ENCODE results near the gene ADAT3. TPM values are rescaled to one million over a fixed set of nuclear protein-coding genes. Genes with fewer than 3 reads are reported as not detected.

The ADAT3 gene
- total RNA-seq, 1 donor from 2014 or later = 5.7 TPM

DNA sequence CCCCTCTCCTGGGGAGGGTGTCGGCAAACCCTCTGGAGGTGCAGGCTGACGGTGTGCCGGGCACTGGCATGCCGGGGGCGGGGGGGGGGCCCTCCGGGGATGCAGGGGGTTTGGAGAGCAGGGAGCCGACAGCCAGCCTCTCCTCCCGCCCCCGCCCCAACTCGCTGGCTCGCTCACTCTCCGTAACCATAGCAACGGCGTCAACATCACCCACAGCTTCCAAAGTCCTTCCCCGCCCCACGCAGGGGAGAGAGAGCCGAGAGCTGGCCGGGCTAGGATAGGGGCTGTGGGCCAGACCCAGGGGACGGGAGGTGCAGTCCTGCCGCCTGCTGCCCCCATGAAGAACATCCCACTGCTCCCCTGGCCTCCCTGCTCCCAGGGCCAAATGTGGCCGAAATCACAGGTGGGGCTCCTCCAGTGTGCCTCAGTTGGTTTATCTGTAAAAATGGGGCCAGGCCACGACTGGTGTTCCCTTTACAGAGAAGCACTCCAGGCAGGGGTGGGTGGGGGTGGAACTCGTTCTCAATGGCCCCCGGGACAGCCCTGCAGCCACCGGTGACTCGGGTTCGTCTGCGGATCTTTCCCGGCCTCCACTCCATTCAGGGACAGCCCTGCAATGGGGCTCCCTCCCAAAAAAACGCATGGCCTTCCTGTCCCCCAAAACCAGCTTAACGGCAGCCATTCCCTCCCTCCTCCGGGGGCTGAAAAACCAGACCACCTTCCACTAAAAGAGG is 45.0 kb upstream of the ADAT3 start:
- no peak for FAIRE-seq
- no peak overlapping the region for H3K27ac Mint-ChIP-seq (ENCODE audit: unreplicated experiment)
- H3K27me3 ChIP-seq (ENCODE audit: insufficient read depth, low read length) = no peaks in the 10 kb centered on the region
- H2AFZ ChIP-seq (ENCODE audit: low read depth, low read length) = no peak overlapping the region
- H3K36me3 ChIP-seq (ENCODE audit: insufficient read depth, low read length) = no peaks in the 10 kb centered on the region
- H3K9ac ChIP-seq (ENCODE audit: low read length) = peak overlapping the region; percentile 85
- peaks cover 74% of the 10 kb centered on the region for H3K79me2 ChIP-seq (ENCODE audit: insufficient read depth, low read length)
- H3K27me3 Mint-ChIP-seq (ENCODE audit: low read depth, unreplicated experiment) = no peaks in the 10 kb centered on the region
- peaks cover 5% of the 10 kb centered on the region for H3K4me1 Mint-ChIP-seq (ENCODE audit: low read depth, unreplicated experiment)
- no peaks in the 10 kb centered on the region for H3K9me3 Mint-ChIP-seq (ENCODE audit: unreplicated experiment)
- peak overlapping the region; percentile 1 for H3K27ac ChIP-seq (ENCODE audit: low read depth, low read length)
- no peaks in the 10 kb centered on the region for H3K9me3 ChIP-seq (ENCODE audit: insufficient read depth, low read depth, low read length)
- H3K4me1 ChIP-seq (ENCODE audit: insufficient read depth, low read length) = peaks cover 53% of the 10 kb centered on the region
- peak overlapping the region; percentile 86 for H3K4me3 ChIP-seq (ENCODE audit: insufficient read depth, low read depth, low read length)
- peak overlapping the region; percentile 90 for H3K4me3 Mint-ChIP-seq (ENCODE audit: unreplicated experiment)
- peak overlapping the region; percentile 98 for H3K4me2 ChIP-seq (ENCODE audit: low read length)
- no peaks in the 10 kb centered on the region for H3K36me3 Mint-ChIP-seq (ENCODE audit: low read depth, unreplicated experiment)
- peaks cover 66% of the 10 kb centered on the region for H4K20me1 ChIP-seq (ENCODE audit: insufficient read depth, low read length)
- TF ChIP-seq EZH2 (IDR thresholded peaks at IDR 0.05; ENCODE audit: insufficient read depth, low read length) = no peak
- TF ChIP-seq, protein P1, sequence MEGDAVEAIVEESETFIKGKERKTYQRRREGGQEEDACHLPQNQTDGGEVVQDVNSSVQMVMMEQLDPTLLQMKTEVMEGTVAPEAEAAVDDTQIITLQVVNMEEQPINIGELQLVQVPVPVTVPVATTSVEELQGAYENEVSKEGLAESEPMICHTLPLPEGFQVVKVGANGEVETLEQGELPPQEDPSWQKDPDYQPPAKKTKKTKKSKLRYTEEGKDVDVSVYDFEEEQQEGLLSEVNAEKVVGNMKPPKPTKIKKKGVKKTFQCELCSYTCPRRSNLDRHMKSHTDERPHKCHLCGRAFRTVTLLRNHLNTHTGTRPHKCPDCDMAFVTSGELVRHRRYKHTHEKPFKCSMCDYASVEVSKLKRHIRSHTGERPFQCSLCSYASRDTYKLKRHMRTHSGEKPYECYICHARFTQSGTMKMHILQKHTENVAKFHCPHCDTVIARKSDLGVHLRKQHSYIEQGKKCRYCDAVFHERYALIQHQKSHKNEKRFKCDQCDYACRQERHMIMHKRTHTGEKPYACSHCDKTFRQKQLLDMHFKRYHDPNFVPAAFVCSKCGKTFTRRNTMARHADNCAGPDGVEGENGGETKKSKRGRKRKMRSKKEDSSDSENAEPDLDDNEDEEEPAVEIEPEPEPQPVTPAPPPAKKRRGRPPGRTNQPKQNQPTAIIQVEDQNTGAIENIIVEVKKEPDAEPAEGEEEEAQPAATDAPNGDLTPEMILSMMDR (IDR thresholded peaks at IDR 0.05; ENCODE audit: insufficient read depth, low read depth, low read length) = no peak
- DNase-seq (ENCODE audit: low read depth) = peak; percentile 63

DNA sequence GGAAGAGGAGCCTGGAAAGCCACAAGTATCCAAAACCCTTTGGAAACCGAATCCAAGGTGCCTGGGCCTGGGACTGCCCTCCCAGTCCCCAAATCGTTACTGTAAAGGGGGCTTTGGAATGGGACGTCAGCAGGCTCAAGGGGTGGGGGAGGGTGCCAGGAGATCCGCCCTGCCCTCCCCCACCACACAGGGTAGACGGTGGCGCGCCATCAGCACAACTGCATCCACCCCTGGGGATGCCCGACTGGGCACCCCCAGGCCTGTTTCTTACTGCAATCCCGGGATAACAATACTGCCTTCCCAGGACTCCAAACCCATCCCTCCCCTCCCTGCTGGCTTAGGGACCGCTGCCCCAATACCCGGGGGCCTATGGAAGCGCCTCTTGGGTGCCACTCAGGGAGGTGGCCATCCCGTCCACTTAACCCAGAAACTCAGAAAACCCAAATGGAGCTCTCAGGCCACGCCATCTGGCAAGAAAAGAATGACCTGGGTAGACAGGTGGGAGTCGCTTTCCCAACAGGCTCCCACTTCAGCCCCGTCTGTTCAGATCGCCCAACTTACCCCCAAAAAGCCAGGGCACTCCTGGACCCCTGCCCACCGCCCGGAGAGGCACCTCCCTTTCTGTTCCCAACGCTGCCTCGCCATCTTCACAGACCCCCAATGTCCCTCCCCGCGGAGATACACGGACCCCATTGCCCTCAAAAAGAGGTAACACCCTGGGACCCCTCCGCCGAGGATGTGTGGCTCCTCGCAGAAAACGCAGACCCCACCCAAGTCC is 44.2 kb upstream of the ADAT3 start:
- Histone ChIP-seq H4K20me1 (ENCODE audit: insufficient read depth, low read length) (peaks cover 59% of the 10 kb centered on the region), H3K4me1 (ENCODE audit: insufficient read depth, low read length) (peaks cover 46% of the 10 kb centered on the region), H3K4me2 (ENCODE audit: low read length) (peak overlapping the region; percentile 98), H3K27me3 (ENCODE audit: insufficient read depth, low read length) (no peaks in the 10 kb centered on the region), H3K36me3 (ENCODE audit: insufficient read depth, low read length) (no peaks in the 10 kb centered on the region), H3K9me3 (ENCODE audit: insufficient read depth, low read depth, low read length) (no peaks in the 10 kb centered on the region), H3K4me3 (ENCODE audit: insufficient read depth, low read depth, low read length) (peak overlapping the region; percentile 86), H3K27ac (ENCODE audit: low read depth, low read length) (peak overlapping the region; percentile 1), H2AFZ (ENCODE audit: low read depth, low read length) (no peak overlapping the region), H3K9ac (ENCODE audit: low read length) (peak overlapping the region; percentile 85), H3K79me2 (ENCODE audit: insufficient read depth, low read length) (peaks cover 66% of the 10 kb centered on the region)
- no peak for FAIRE-seq
- peaks cover 4% of the 10 kb centered on the region for H3K4me1 Mint-ChIP-seq (ENCODE audit: low read depth, unreplicated experiment)
- no peak for TF ChIP-seq EZH2 (IDR thresholded peaks at IDR 0.05; ENCODE audit: insufficient read depth, low read length)
- TF ChIP-seq, protein P1 (IDR thresholded peaks at IDR 0.05; ENCODE audit: insufficient read depth, low read depth, low read length) = no peak
- no peaks in the 10 kb centered on the region for H3K36me3 Mint-ChIP-seq (ENCODE audit: low read depth, unreplicated experiment)
- DNase-seq (ENCODE audit: low read depth) = no peak
- peak overlapping the region; percentile 90 for H3K4me3 Mint-ChIP-seq (ENCODE audit: unreplicated experiment)
- peak overlapping the region; percentile 87 for H3K27ac Mint-ChIP-seq (ENCODE audit: unreplicated experiment)
- no peaks in the 10 kb centered on the region for H3K9me3 Mint-ChIP-seq (ENCODE audit: unreplicated experiment)
- H3K27me3 Mint-ChIP-seq (ENCODE audit: low read depth, unreplicated experiment) = no peaks in the 10 kb centered on the region
